Endodermal cell (in vitro differentiated cells): ENCODE results near the gene RRM2. TPM values are rescaled to one million over a fixed set of nuclear protein-coding genes. Genes with fewer than 3 reads are reported as not detected.
A peak's percentile ranks its signal among the peaks of the same experiment; 100 is the strongest.

Source experiments
- DNase-seq: peaks from one replicate; pipeline ENCODE4 v3.0.0-alpha.2; 2017
- H3K27ac ChIP-seq: 2 replicates; pipeline ENCODE4 v1.5.1; 2013; ENCODE audit warnings: mild to moderate bottlenecking, low read depth, low read length, moderate library complexity
- H3K27me3 ChIP-seq: 2 replicates; pipeline ENCODE4 v1.6.1; 2013; ENCODE audit warnings: mild to moderate bottlenecking, low read length, moderate library complexity; ENCODE audit not compliant: insufficient read depth, control insufficient read depth, poor library complexity, severe bottlenecking
- H3K36me3 ChIP-seq: 2 replicates; pipeline ENCODE4 v1.7.0; 2013; ENCODE audit warnings: mild to moderate bottlenecking, low read length, moderate library complexity; ENCODE audit not compliant: control insufficient read depth, insufficient read depth
- H3K4me1 ChIP-seq: one replicate; pipeline ENCODE4 v1.7.0; 2013; ENCODE audit warnings: low read length; ENCODE audit not compliant: control insufficient read depth, insufficient read depth
- H3K4me3 ChIP-seq: 2 replicates; pipeline ENCODE4 v1.5.1; 2013; ENCODE audit warnings: mild to moderate bottlenecking, low read length, moderate library complexity
- H3K9ac ChIP-seq: 2 replicates; pipeline ENCODE4 v1.6.1; 2013; ENCODE audit warnings: mild to moderate bottlenecking, low read length, moderate library complexity; ENCODE audit not compliant: poor library complexity, severe bottlenecking; ENCODE audit errors: extremely low read depth
- H3K9me3 ChIP-seq: 2 replicates; pipeline ENCODE4 v1.6.1; 2013; ENCODE audit warnings: mild to moderate bottlenecking, low read length, moderate library complexity; ENCODE audit not compliant: control insufficient read depth
- H3K27ac Mint-ChIP-seq: 2 replicates; pipeline ENCODE4 v1.8.0; 2020; ENCODE audit warnings: mixed read lengths
- H3K27me3 Mint-ChIP-seq: 2 replicates; pipeline ENCODE4 v1.8.0; 2021; ENCODE audit warnings: mild to moderate bottlenecking, mixed read lengths; ENCODE audit not compliant: insufficient read depth
- H3K36me3 Mint-ChIP-seq: 2 replicates; pipeline ENCODE4 v1.8.0; 2020; ENCODE audit warnings: low read depth, mixed read lengths
- H3K4me1 Mint-ChIP-seq: 2 replicates; pipeline ENCODE4 v1.8.0; 2020; ENCODE audit warnings: mixed read lengths
- H3K4me3 Mint-ChIP-seq: 2 replicates; pipeline ENCODE4 v1.8.0; 2020; ENCODE audit warnings: mild to moderate bottlenecking, moderate library complexity, mixed read lengths
- H3K9me3 Mint-ChIP-seq: 2 replicates; pipeline ENCODE4 v1.8.0; 2020; ENCODE audit warnings: mild to moderate bottlenecking, mixed read lengths
- CTCF ChIP-seq: fragments of 200-600 bp; sonication (generic); conservative IDR thresholded peaks from 2 replicates; pipeline ENCODE4 v1.5.0; 2021; ENCODE audit warnings: antibody characterized with exemption, mild to moderate bottlenecking
- WGBS, 2 experiments: methylation state at CpG; one replicate each; pipeline versions ENCODE4 v1.1.5 to v1.1.7; 2013; ENCODE audit warnings: missing lambda C conversion rate in 2 of 2, mixed read lengths in 1 of 2; ENCODE audit not compliant: insufficient coverage in 1 of 2, insufficient read length in 1 of 2; 5-methylcytosine and 5-hydroxymethylcytosine counted together
- total RNA-seq, 2 donors: library from RNA; stranded (reverse); fragmentation: NEBNext Ultra II Directional in 1 of 2; extraction: Animal tissue kit (Norgen Biotek cat#: 25700) in 1 of 2; gene quantifications; 2 replicates in 1 of 2; 3 replicates in 1 of 2; pipeline ENCODE4 v1.2.1, GENCODE V29; 2021

The RRM2 gene
- total RNA-seq, 2 donors from 2014 or later: 142 to 157 TPM

DNA sequence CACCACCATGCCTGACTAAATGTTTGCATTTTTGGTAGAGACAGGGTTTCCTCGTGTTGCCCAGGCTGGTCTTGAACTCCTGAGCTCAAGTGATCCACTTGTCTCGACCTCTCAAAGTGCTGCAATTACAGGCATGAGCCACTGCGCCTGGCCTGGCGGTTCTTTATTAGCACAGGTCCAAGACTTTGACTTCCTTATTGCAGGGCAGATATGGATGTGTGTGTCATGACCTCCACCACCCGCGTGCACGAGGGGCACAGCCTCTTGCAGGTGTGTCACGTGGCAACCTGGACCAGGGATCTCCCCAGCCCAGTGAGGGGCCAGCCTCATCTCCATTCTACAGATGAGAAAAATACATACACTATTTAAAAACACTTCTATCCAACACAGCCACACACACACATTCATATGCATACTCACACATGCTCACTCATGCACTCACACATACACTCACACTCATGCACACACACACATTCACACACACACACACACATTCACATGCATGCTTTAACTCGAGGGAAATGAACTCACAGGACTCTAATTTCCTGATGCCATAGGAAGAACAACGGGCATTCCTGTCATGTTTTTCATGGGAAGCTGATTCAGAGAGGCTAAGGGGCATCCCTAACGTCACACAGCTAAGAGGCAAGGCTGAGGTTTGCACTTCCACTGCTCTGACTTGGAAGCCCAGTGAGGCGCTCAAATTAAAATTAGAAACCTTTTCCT lies 38.8 kb downstream of the RRM2 start:
- Mint-ChIP-seq H3K4me3 (no peak overlapping the region), H3K27ac (no peak overlapping the region), H3K36me3 (peaks cover 3% of the 10 kb centered on the region), H3K27me3 (no peaks in the 10 kb centered on the region), H3K9me3 (no peaks in the 10 kb centered on the region), H3K4me1 (no peaks in the 10 kb centered on the region)
- TF ChIP-seq CTCF: no peak
- WGBS, 2 experiments: 90 to 96% methylated on average over 7 to 12 of the region's 12 CpGs
- Histone ChIP-seq H3K36me3 (no peaks in the 10 kb centered on the region), H3K27ac (no peak overlapping the region), H3K9ac (no peak overlapping the region), H3K27me3 (no peaks in the 10 kb centered on the region), H3K4me1 (no peaks in the 10 kb centered on the region), H3K9me3 (no peaks in the 10 kb centered on the region), H3K4me3 (no peak overlapping the region)
- peak; percentile 39 for DNase-seq

DNA sequence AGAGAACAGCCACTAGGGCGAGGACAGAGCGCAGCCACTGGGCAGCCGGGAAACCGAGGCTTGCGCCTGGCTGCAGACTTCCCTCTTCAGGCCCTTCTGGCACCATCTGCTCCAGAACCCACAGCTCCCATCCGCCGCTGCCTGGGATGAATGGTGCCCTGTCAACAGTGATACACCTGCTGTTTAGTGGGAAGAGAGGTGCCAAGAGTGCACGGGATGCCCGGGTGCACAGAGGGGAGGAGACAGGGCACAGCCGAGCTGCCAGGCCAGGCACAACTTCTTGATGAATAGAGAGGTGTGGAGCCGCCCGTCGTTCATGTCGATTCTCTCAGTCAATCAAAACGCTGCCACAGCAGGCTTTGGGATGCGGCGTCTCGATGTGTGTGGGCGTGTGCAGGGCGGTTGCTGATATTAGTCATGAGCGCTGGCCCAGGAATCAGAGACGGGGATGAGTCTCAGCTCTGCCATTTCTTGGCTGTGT lies 39.5 kb downstream of the RRM2 start:
- Histone ChIP-seq H3K27ac (peak overlapping the region; percentile 88), H3K36me3 (no peaks in the 10 kb centered on the region), H3K4me1 (no peaks in the 10 kb centered on the region), H3K9ac (no peak overlapping the region), H3K9me3 (no peaks in the 10 kb centered on the region), H3K27me3 (no peaks in the 10 kb centered on the region), H3K4me3 (no peak overlapping the region)
- H3K4me1 Mint-ChIP-seq: no peaks in the 10 kb centered on the region
- H3K36me3 Mint-ChIP-seq: peaks cover 3% of the 10 kb centered on the region
- no peak overlapping the region for H3K4me3 Mint-ChIP-seq
- WGBS, 2 experiments: 93% methylated on average over 19 to 22 of the region's 22 CpGs
- no peak for TF ChIP-seq CTCF
- peak; percentile 30 for DNase-seq
- no peaks in the 10 kb centered on the region for H3K9me3 Mint-ChIP-seq
- H3K27ac Mint-ChIP-seq: no peak overlapping the region
- no peaks in the 10 kb centered on the region for H3K27me3 Mint-ChIP-seq

DNA sequence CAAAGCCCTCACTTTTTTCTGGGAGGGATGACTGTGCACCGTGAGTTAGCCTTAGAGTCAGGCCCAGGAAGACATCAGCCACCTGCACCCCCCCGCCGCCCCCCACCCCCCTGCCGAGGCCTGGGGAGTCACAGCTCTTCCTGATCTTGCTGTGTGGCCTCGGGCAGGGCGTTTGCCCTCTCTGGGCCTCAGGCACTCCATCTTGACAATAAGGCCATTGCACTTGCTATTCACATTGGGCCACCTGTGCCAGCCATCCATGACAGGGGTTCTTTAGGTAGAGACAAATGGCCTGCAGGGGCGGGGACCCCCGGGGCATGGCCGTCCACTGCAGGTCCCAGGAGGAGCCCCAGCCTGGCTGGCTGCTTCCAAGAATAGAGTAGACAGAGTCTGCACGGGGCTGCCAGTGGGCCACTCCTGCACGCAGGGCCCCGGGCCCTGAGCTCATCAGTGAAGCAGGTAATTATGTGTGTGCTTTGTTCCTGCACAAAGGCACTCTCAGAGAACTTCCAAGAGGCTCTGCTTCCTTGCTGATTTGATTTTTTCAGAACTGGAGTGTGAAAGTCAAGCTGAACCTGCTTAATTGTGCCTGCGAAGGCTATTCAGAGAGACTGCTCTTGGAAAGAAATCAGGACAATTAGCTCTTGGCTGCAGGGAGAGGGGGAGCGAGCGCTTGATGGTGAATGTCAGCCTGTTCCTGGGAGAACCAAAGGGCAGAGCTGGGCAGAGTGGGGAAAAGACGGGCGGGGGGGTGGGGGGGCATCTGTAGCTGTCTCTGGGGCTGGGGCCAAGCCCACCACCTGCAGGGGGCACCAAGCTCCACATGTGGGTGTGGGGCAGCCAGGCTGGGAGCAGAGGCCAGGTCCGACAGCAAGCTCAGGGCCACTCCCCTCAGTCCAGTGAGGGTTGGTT lies 40.3 kb downstream of the RRM2 start:
- Mint-ChIP-seq H3K27ac (no peak overlapping the region), H3K9me3 (no peaks in the 10 kb centered on the region), H3K36me3 (peaks cover 3% of the 10 kb centered on the region), H3K4me3 (no peak overlapping the region), H3K27me3 (no peaks in the 10 kb centered on the region), H3K4me1 (no peaks in the 10 kb centered on the region)
- WGBS, 2 experiments: 87 to 88% methylated on average over 8 to 18 of the region's 18 CpGs
- H3K4me1 ChIP-seq: no peaks in the 10 kb centered on the region
- no peaks in the 10 kb centered on the region for H3K27me3 ChIP-seq
- H3K9ac ChIP-seq: no peak overlapping the region
- no peaks in the 10 kb centered on the region for H3K36me3 ChIP-seq
- peak; percentile 63 for TF ChIP-seq CTCF
- DNase-seq: peak; percentile 81
- H3K9me3 ChIP-seq: no peaks in the 10 kb centered on the region
- H3K27ac ChIP-seq: peak overlapping the region; percentile 88
- H3K4me3 ChIP-seq: no peak overlapping the region
